GM23338 (cell line): ENCODE data around the gene SOX11. TPM values are rescaled to one million over a fixed set of nuclear protein-coding genes. Genes with fewer than 3 reads are reported as not detected.

Source experiments
- ATAC-seq: fragments of 200-7000 bp; cut with Tn5 transposase; 3 replicates; pipeline ENCODE4 v1.9.1; 2020
- DNase-seq: peaks from one replicate; pipeline ENCODE4 v3.0.0-alpha.2; 2015; ENCODE audit warnings: low spot score
- H2AFZ ChIP-seq: fragments of 200-600 bp; sonication (generic); 2 replicates; pipeline ENCODE4 v1.8.0; 2016; ENCODE audit warnings: antibody characterized with exemption, mild to moderate bottlenecking, moderate library complexity
- H3F3A ChIP-seq: fragments of 200-600 bp; sonication (generic); replicated peaks from 2 replicates; pipeline ENCODE4 v1.8.0; 2017; ENCODE audit warnings: antibody characterized with exemption, mixed run types, low read depth
- H3K27ac ChIP-seq: fragments of 200-600 bp; sonication (generic); 2 replicates; pipeline ENCODE4 v1.6.1; 2016; ENCODE audit warnings: low read depth
- H3K27me3 ChIP-seq: fragments of 200-600 bp; sonication (generic); 2 replicates; pipeline ENCODE4 v1.8.0; 2016; ENCODE audit warnings: mild to moderate bottlenecking, mixed run types, moderate library complexity; ENCODE audit not compliant: insufficient read depth
- H3K36me3 ChIP-seq: fragments of 200-600 bp; sonication (generic); 2 replicates; pipeline ENCODE4 v1.8.0; 2016; ENCODE audit warnings: mild to moderate bottlenecking; ENCODE audit not compliant: insufficient read depth
- H3K4me1 ChIP-seq: fragments of 200-600 bp; sonication (generic); 2 replicates; pipeline ENCODE4 v1.8.0; 2016; ENCODE audit warnings: mild to moderate bottlenecking, moderate library complexity; ENCODE audit not compliant: insufficient read depth
- H3K4me2 ChIP-seq: fragments of 200-600 bp; sonication (generic); 2 replicates; pipeline ENCODE4 v1.7.1; 2017; ENCODE audit warnings: mixed run types
- H3K4me3 ChIP-seq: fragments of 200-600 bp; sonication (generic); 2 replicates; pipeline ENCODE4 v1.6.1; 2016; ENCODE audit warnings: mixed run types
- H3K79me2 ChIP-seq: fragments of 200-600 bp; sonication (generic); replicated peaks from 2 replicates; pipeline ENCODE4 v1.8.0; 2017; ENCODE audit warnings: mild to moderate bottlenecking; ENCODE audit not compliant: insufficient read depth
- H3K9me2 ChIP-seq: fragments of 200-600 bp; sonication (generic); 2 replicates; pipeline ENCODE4 v1.8.0; 2017; ENCODE audit not compliant: insufficient read depth
- H4K20me1 ChIP-seq: fragments of 200-600 bp; sonication (generic); replicated peaks from 2 replicates; pipeline ENCODE4 v1.8.0; 2017; ENCODE audit warnings: mild to moderate bottlenecking; ENCODE audit not compliant: insufficient read depth
- H3K27ac Mint-ChIP-seq: 2 replicates; pipeline ENCODE4 v1.8.0; 2020; ENCODE audit warnings: inconsistent platforms, mild to moderate bottlenecking, moderate library complexity, mixed read lengths
- H3K27me3 Mint-ChIP-seq: 3 replicates; pipeline ENCODE4 v1.8.0; 2022; ENCODE audit warnings: low read depth, mild to moderate bottlenecking, moderate library complexity, mixed read lengths, inconsistent platforms; ENCODE audit not compliant: insufficient read depth, poor library complexity
- H3K36me3 Mint-ChIP-seq: 3 replicates; pipeline ENCODE4 v1.8.0; 2021; ENCODE audit warnings: low read depth, mild to moderate bottlenecking, inconsistent platforms, moderate library complexity, mixed read lengths
- H3K4me1 Mint-ChIP-seq: 3 replicates; pipeline ENCODE4 v1.8.0; 2020; ENCODE audit warnings: mild to moderate bottlenecking, inconsistent platforms, mixed read lengths
- H3K4me3 Mint-ChIP-seq: 3 replicates; pipeline ENCODE4 v1.8.0; 2021; ENCODE audit warnings: moderate library complexity, mild to moderate bottlenecking, inconsistent platforms, mixed read lengths
- H3K9me3 Mint-ChIP-seq: 3 replicates; pipeline ENCODE4 v1.8.0; 2020; ENCODE audit warnings: moderate library complexity, mild to moderate bottlenecking, inconsistent platforms, mixed read lengths
- CREB1 ChIP-seq: fragments of 250-450 bp; sonication (Bioruptor Pico); IDR thresholded peaks from 2 replicates; pipeline ENCODE4 v1.5.0; 2020; ENCODE audit warnings: low read depth, mild to moderate bottlenecking, moderate library complexity
- CTCF ChIP-seq, 2 experiments: fragments of 200-600 bp in 1 of 2; sonication (generic) in 1 of 2; conservative IDR thresholded peaks; 2 replicates each; pipeline versions ENCODE4 v1.5.1 to v1.6.1; 2016 to 2017; ENCODE audit warnings: antibody characterized with exemption in 2 of 2, low read depth in 2 of 2, mild to moderate bottlenecking in 2 of 2, moderate library complexity in 1 of 2
- EZH2 ChIP-seq: fragments of 200-600 bp; sonication (generic); IDR thresholded peaks from one replicate; pipeline ENCODE4 v1.8.0; 2017; ENCODE audit warnings: antibody characterized with exemption, mild to moderate bottlenecking, low read depth; ENCODE audit not compliant: unreplicated experiment
- JUNB ChIP-seq: IDR thresholded peaks from one replicate; pipeline ENCODE4 v1.6.1; 2016; ENCODE audit warnings: antibody characterized with exemption; ENCODE audit not compliant: unreplicated experiment
- STAT1 ChIP-seq: IDR thresholded peaks from one replicate; pipeline ENCODE4 v1.6.1; 2016; ENCODE audit warnings: antibody characterized with exemption; ENCODE audit not compliant: unreplicated experiment
- ZNF114 ChIP-seq: fragments of 250-450 bp; sonication (Bioruptor Pico); IDR thresholded peaks from 2 replicates; pipeline ENCODE4 v1.5.0; 2020; ENCODE audit warnings: mild to moderate bottlenecking, moderate library complexity
- ZNF331 ChIP-seq: fragments of 250-450 bp; sonication (Bioruptor Pico); IDR thresholded peaks from 2 replicates; pipeline ENCODE4 v1.5.0; 2020; ENCODE audit warnings: low read depth, mild to moderate bottlenecking, moderate library complexity
- polyA plus RNA-seq: library from polyadenylated mRNA; unstranded; fragments of >200 nt; fragmentation: Nextera tagmentation; extraction: Ambion mirVana; gene quantifications from 2 replicates; pipeline ENCODE4 v1.2.1, GENCODE V29; 2016
- total RNA-seq: library from RNA; depleted of rRNA; stranded (reverse); fragments of >200 nt; shearing (Covaris generic); gene quantifications from 2 replicates; pipeline ENCODE4 v1.2.3, GENCODE V29; 2014
- TF ChIP-seq, protein P1 (sequence below): fragments of 250-450 bp; sonication (Bioruptor Pico); IDR thresholded peaks from 2 replicates; pipeline ENCODE4 v1.5.0; 2020; ENCODE audit warnings: mild to moderate bottlenecking, moderate library complexity

Gene SOX11
- total and polyA plus RNA-seq, 2 experiments from 2014 or later: 26.5 to 33.2 TPM

- Histone ChIP-seq H3K4me2 (no peak overlapping the region), H4K20me1 (no peaks in the 10 kb centered on the region), H3K4me3 (no peak overlapping the region), H3K27ac (no peak overlapping the region), H3K9me2 (peaks cover 14% of the 10 kb centered on the region; the same call in 1 of the 2 replicates), H3K27me3 (no peaks in the 10 kb centered on the region), H3K36me3 (no peaks in the 10 kb centered on the region), H3K4me1 (peaks cover 21% of the 10 kb centered on the region), H3F3A (no peaks in the 10 kb centered on the region), H2AFZ (no peak overlapping the region), H3K79me2 (no peaks in the 10 kb centered on the region)
- Mint-ChIP-seq H3K36me3 (no peaks in the 10 kb centered on the region; the same call in 2 of the 3 replicates), H3K27me3 (peaks cover 9% of the 10 kb centered on the region), H3K4me3 (no peak overlapping the region), H3K4me1 (peaks cover 23% of the 10 kb centered on the region), H3K9me3 (no peaks in the 10 kb centered on the region; the same call in 1 of the 3 replicates), H3K27ac (no peak overlapping the region)
- no peak for TF ChIP-seq CTCF (conservative IDR thresholded peaks at IDR 0.05; ENCODE audit: low read depth in 2 of 2)
- no peak for TF ChIP-seq STAT1
- TF ChIP-seq, protein P1, sequence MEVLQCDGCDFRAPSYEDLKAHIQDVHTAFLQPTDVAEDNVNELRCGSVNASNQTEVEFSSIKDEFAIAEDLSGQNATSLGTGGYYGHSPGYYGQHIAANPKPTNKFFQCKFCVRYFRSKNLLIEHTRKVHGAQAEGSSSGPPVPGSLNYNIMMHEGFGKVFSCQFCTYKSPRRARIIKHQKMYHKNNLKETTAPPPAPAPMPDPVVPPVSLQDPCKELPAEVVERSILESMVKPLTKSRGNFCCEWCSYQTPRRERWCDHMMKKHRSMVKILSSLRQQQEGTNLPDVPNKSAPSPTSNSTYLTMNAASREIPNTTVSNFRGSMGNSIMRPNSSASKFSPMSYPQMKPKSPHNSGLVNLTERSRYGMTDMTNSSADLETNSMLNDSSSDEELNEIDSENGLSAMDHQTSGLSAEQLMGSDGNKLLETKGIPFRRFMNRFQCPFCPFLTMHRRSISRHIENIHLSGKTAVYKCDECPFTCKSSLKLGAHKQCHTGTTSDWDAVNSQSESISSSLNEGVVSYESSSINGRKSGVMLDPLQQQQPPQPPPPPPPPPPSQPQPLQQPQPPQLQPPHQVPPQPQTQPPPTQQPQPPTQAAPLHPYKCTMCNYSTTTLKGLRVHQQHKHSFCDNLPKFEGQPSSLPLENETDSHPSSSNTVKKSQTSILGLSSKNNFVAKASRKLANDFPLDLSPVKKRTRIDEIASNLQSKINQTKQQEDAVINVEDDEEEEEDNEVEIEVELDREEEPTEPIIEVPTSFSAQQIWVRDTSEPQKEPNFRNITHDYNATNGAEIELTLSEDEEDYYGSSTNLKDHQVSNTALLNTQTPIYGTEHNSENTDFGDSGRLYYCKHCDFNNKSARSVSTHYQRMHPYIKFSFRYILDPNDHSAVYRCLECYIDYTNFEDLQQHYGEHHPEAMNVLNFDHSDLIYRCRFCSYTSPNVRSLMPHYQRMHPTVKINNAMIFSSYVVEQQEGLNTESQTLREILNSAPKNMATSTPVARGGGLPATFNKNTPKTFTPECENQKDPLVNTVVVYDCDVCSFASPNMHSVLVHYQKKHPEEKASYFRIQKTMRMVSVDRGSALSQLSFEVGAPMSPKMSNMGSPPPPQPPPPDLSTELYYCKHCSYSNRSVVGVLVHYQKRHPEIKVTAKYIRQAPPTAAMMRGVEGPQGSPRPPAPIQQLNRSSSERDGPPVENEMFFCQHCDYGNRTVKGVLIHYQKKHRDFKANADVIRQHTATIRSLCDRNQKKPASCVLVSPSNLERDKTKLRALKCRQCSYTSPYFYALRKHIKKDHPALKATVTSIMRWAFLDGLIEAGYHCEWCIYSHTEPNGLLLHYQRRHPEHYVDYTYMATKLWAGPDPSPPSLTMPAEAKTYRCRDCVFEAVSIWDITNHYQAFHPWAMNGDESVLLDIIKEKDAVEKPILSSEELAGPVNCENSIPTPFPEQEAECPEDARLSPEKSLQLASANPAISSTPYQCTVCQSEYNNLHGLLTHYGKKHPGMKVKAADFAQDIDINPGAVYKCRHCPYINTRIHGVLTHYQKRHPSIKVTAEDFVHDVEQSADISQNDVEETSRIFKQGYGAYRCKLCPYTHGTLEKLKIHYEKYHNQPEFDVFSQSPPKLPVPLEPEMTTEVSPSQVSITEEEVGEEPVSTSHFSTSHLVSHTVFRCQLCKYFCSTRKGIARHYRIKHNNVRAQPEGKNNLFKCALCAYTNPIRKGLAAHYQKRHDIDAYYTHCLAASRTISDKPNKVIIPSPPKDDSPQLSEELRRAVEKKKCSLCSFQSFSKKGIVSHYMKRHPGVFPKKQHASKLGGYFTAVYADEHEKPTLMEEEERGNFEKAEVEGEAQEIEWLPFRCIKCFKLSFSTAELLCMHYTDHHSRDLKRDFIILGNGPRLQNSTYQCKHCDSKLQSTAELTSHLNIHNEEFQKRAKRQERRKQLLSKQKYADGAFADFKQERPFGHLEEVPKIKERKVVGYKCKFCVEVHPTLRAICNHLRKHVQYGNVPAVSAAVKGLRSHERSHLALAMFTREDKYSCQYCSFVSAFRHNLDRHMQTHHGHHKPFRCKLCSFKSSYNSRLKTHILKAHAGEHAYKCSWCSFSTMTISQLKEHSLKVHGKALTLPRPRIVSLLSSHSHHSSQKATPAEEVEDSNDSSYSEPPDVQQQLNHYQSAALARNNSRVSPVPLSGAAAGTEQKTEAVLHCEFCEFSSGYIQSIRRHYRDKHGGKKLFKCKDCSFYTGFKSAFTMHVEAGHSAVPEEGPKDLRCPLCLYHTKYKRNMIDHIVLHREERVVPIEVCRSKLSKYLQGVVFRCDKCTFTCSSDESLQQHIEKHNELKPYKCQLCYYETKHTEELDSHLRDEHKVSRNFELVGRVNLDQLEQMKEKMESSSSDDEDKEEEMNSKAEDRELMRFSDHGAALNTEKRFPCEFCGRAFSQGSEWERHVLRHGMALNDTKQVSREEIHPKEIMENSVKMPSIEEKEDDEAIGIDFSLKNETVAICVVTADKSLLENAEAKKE: no peak
- no peak for TF ChIP-seq JUNB
- TF ChIP-seq EZH2: no peak
- TF ChIP-seq ZNF331 (CRISPR knock-in tag): no peak
- TF ChIP-seq CREB1 (CRISPR knock-in tag): no peak
- TF ChIP-seq ZNF114 (CRISPR knock-in tag): no peak
- ATAC-seq (no peak), DNase-seq (no peak)
These were observed 56.2 kb downstream of the SOX11 start for GRCh38 chr2:5748391-5748790.
